ENCODE data around the gene MDM2.
"Not testable (repeated sequence)": the region's sequence is repeated elsewhere in the genome, so short reads cannot be mapped to it uniquely, and the experiment has no call there.

The MDM2 gene

GRCh38 chr12:68804657-68805591, 3.1 kb upstream of the MDM2 start:
- in situ Hi-C loops (cut with HindIII; ENCODE audit: low sequenced_read_pairs) = no loop called here

- in situ Hi-C loops (cut with HindIII; ENCODE audit: low sequenced_read_pairs) = no loop called here
Observed at GRCh38 chr12:68805592-68806120, 2.3 kb upstream of the MDM2 start.

GRCh38 chr12:68806488-68807237, 1.3 kb upstream of the MDM2 start:
- in situ Hi-C loops (cut with HindIII; ENCODE audit: low sequenced_read_pairs) = no loop called here

- in situ Hi-C loops (cut with HindIII; ENCODE audit: low sequenced_read_pairs) = not testable (repeated sequence)
Observed at GRCh38 chr12:68807274-68807575, 752 bp upstream of the MDM2 start.

GRCh38 chr12:68808388-68809189, 612 bp downstream of the MDM2 start:
- in situ Hi-C loops (cut with HindIII; ENCODE audit: low sequenced_read_pairs) = no loop called here

GRCh38 chr12:68809190-68810026, 1.4 kb downstream of the MDM2 start:
- in situ Hi-C loops (cut with HindIII; ENCODE audit: low sequenced_read_pairs) = no loop called here

- in situ Hi-C loops (cut with HindIII; ENCODE audit: low sequenced_read_pairs) = not testable (repeated sequence)
Observed at GRCh38 chr12:68810027-68810389, 2.0 kb downstream of the MDM2 start.

- in situ Hi-C loops (cut with HindIII; ENCODE audit: low sequenced_read_pairs) = not testable (repeated sequence)
Observed at GRCh38 chr12:68811573-68811972, 3.6 kb downstream of the MDM2 start.

- in situ Hi-C loops (cut with HindIII; ENCODE audit: low sequenced_read_pairs) = no loop called here
Observed at GRCh38 chr12:68812553-68813241, 4.7 kb downstream of the MDM2 start.

- in situ Hi-C loops (cut with HindIII; ENCODE audit: low sequenced_read_pairs) = no loop called here
Observed at GRCh38 chr12:68813242-68813593, 5.2 kb downstream of the MDM2 start.

- in situ Hi-C loops (cut with HindIII; ENCODE audit: low sequenced_read_pairs) = no loop called here
Observed at GRCh38 chr12:68814490-68815231, 6.7 kb downstream of the MDM2 start.

GRCh38 chr12:68815232-68815927, 7.4 kb downstream of the MDM2 start:
- in situ Hi-C loops (cut with HindIII; ENCODE audit: low sequenced_read_pairs) = no loop called here

- in situ Hi-C loops (cut with HindIII; ENCODE audit: low sequenced_read_pairs) = no loop called here
Observed at GRCh38 chr12:68815928-68816800, 8.2 kb downstream of the MDM2 start.

- in situ Hi-C loops (cut with HindIII; ENCODE audit: low sequenced_read_pairs) = not testable (repeated sequence)
Observed at GRCh38 chr12:68819481-68819880, 11.5 kb downstream of the MDM2 start.

GRCh38 chr12:68821357-68822188, 13.6 kb downstream of the MDM2 start:
- in situ Hi-C loops (cut with HindIII; ENCODE audit: low sequenced_read_pairs) = no loop called here

- in situ Hi-C loops (cut with HindIII; ENCODE audit: low sequenced_read_pairs) = no loop called here
Observed at GRCh38 chr12:68823696-68824095, 15.7 kb downstream of the MDM2 start.

GRCh38 chr12:68824131-68824530, 16.2 kb downstream of the MDM2 start:
- in situ Hi-C loops (cut with HindIII; ENCODE audit: low sequenced_read_pairs) = no loop called here
